Measurements from ENCODE around the gene ANLN. TPM values are rescaled to one million over a fixed set of nuclear protein-coding genes. Genes with fewer than 3 reads are reported as not detected.

ANLN gene
- total and polyA plus RNA-seq, 9 of the 15 experiments (the other 6 are each of a cell fraction or from before 2014, with no cell fraction given) = 18.1 to 66.2 (median 38.7) TPM

GRCh38 chr7:36474283-36475010 is 84.8 kb downstream of the ANLN start (continued):
- TF ChIP-seq AFF4 (CRISPR knock-in tag; IDR thresholded peaks at IDR 0.05) (no peak), ZNF174 (CRISPR knock-in tag; IDR thresholded peaks at IDR 0.05) (no peak), E2F1 (CRISPR knock-in tag; IDR thresholded peaks at IDR 0.05) (no peak), KLF6 (CRISPR knock-in tag; IDR thresholded peaks at IDR 0.05; ENCODE audit: borderline replicate concordance) (no peak), NCOA6 (IDR thresholded peaks at IDR 0.05) (no peak), CTCF (IDR thresholded peaks at IDR 0.05 in 2 of 3, conservative IDR thresholded peaks at IDR 0.05 in 1 of 3; ENCODE audit: insufficient read depth in 2 of 3, low read depth in 1 of 3, low read length in 3 of 3) (no peak), TCF7L2 (IDR thresholded peaks at IDR 0.05; ENCODE audit: low read depth, low read length) (no peak), GTF2B (IDR thresholded peaks at IDR 0.05; ENCODE audit: extremely low read depth, insufficient read length) (no peak), ZNF551 (CRISPR knock-in tag; IDR thresholded peaks at IDR 0.05) (no peak), BRD4 (IDR thresholded peaks at IDR 0.05) (no peak), NFXL1 (CRISPR knock-in tag; IDR thresholded peaks at IDR 0.05) (no peak), LARP7 (IDR thresholded peaks at IDR 0.05) (no peak), SMARCC2 (IDR thresholded peaks at IDR 0.05; ENCODE audit: low read depth) (peak; percentile 52; the same call in 1 of the 2 replicates), RHOXF2B (CRISPR knock-in tag; conservative IDR thresholded peaks at IDR 0.05) (no peak), CREM (IDR thresholded peaks at IDR 0.05; ENCODE audit: low read depth) (no peak), JUND (IDR thresholded peaks at IDR 0.05; ENCODE audit: borderline replicate concordance, low read depth, low read length) (peak; percentile 85), JUND (tag; IDR thresholded peaks at IDR 0.05; ENCODE audit: borderline replicate concordance, low read depth, low read length) (peak; percentile 52; the same call in 1 of the 3 replicates), MCM3 (IDR thresholded peaks at IDR 0.05) (no peak), ZNF77 (CRISPR knock-in tag; IDR thresholded peaks at IDR 0.05) (no peak), CAMTA2 (CRISPR knock-in tag; conservative IDR thresholded peaks at IDR 0.05) (no peak), POLR2A (conservative IDR thresholded peaks at IDR 0.05) (no peak), NELFE (IDR thresholded peaks at IDR 0.05; ENCODE audit: insufficient read depth, insufficient read length) (no peak)
